Measurements from ENCODE around the gene MAP4K4.

Gene MAP4K4

GRCh38 chr2:101679037-101679726 is 18.3 kb upstream of the MAP4K4 start:
- DNase-seq (ENCODE audit: low read depth), result peak; percentile 89
- in situ Hi-C loops (cut with HindIII; ENCODE audit: low sequenced_read_pairs), result loop anchor here (5.0 kb wide), 1 partner anchor 82 kb away; no protein-coding TSS in a partner anchor

GRCh38 chr2:101679801-101680487 is 17.6 kb upstream of the MAP4K4 start:
- no peak for DNase-seq (ENCODE audit: low read depth)
- in situ Hi-C loops (cut with HindIII; ENCODE audit: low sequenced_read_pairs), result loop anchor here (5.0 kb wide), 1 partner anchor 83 kb away; no protein-coding TSS in a partner anchor

More at GRCh38 chr2:101679037-101679726, 18.3 kb upstream of the MAP4K4 start:
- no peak overlapping the region for H3K4me3 ChIP-seq (ENCODE audit: low read depth, low read length)
- TF ChIP-seq, protein P1, sequence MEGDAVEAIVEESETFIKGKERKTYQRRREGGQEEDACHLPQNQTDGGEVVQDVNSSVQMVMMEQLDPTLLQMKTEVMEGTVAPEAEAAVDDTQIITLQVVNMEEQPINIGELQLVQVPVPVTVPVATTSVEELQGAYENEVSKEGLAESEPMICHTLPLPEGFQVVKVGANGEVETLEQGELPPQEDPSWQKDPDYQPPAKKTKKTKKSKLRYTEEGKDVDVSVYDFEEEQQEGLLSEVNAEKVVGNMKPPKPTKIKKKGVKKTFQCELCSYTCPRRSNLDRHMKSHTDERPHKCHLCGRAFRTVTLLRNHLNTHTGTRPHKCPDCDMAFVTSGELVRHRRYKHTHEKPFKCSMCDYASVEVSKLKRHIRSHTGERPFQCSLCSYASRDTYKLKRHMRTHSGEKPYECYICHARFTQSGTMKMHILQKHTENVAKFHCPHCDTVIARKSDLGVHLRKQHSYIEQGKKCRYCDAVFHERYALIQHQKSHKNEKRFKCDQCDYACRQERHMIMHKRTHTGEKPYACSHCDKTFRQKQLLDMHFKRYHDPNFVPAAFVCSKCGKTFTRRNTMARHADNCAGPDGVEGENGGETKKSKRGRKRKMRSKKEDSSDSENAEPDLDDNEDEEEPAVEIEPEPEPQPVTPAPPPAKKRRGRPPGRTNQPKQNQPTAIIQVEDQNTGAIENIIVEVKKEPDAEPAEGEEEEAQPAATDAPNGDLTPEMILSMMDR (IDR thresholded peaks at IDR 0.05; ENCODE audit: low read depth, low read length, missing control alignments), result no peak

DNA sequence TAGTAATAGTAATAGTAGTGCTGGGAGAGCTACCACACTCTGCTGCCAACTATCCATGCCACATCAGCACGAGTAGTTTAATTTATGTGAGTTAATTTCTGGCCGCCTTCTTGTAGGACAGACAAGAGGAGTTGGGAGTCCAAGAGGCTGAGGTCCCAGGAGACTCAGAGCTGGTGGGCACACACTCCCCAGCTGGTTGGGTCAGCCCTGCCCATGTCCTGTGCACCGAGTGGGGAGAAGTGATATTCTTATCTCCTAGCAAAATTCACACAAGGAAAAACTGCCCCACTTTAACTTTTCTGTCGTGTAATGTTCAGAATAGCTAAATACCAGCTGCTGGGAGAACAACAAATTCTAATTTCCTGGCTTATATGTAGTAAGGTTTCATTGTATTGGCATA is 15.2 kb upstream of the MAP4K4 start:
- no peak overlapping the region for H3K4me3 ChIP-seq (ENCODE audit: low read depth, low read length)
- in situ Hi-C loops (cut with HindIII; ENCODE audit: low sequenced_read_pairs), result no loop called here
- TF ChIP-seq, protein P1 (IDR thresholded peaks at IDR 0.05; ENCODE audit: low read depth, low read length, missing control alignments), result no peak
- no peak for DNase-seq (ENCODE audit: low read depth)

More at GRCh38 chr2:101679801-101680487, 17.6 kb upstream of the MAP4K4 start:
- TF ChIP-seq, protein P1 (IDR thresholded peaks at IDR 0.05; ENCODE audit: low read depth, low read length, missing control alignments), result no peak
- H3K4me3 ChIP-seq (ENCODE audit: low read depth, low read length), result no peak overlapping the region

DNA sequence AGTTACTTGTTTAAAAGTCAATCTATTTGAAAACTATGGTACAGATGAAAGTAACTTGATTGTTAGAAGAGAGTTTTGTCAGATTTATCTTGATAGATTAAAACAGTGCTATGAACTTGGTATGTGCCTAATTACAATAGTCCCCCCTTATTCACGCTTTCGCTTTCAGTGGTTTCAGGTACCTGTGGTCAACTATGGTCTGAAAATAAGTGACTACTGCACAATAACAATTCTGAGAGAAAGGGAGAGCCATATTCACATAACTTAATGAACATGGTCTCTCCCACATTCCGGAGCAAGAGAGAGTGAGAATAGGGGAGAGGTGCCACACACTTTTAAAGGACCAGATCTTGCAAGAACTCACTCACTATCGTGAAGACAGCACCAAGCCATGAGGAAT is 13.2 kb upstream of the MAP4K4 start:
- in situ Hi-C loops (cut with HindIII; ENCODE audit: low sequenced_read_pairs), result no loop called here
- no peak for DNase-seq (ENCODE audit: low read depth)
- no peak overlapping the region for H3K4me3 ChIP-seq (ENCODE audit: low read depth, low read length)
- TF ChIP-seq, protein P1 (IDR thresholded peaks at IDR 0.05; ENCODE audit: low read depth, low read length, missing control alignments), result no peak

GRCh38 chr2:101688261-101688660 is 9.2 kb upstream of the MAP4K4 start:
- DNase-seq (ENCODE audit: low read depth), result no peak
- in situ Hi-C loops (cut with HindIII; ENCODE audit: low sequenced_read_pairs), result no loop called here
- no peak overlapping the region for H3K4me3 ChIP-seq (ENCODE audit: low read depth, low read length)
- TF ChIP-seq, protein P1 (IDR thresholded peaks at IDR 0.05; ENCODE audit: low read depth, low read length, missing control alignments), result no peak

GRCh38 chr2:101689114-101689825 is 8.2 kb upstream of the MAP4K4 start:
- no peak overlapping the region for H3K4me3 ChIP-seq (ENCODE audit: low read depth, low read length)
- in situ Hi-C loops (cut with HindIII; ENCODE audit: low sequenced_read_pairs), result no loop called here
- no peak for DNase-seq (ENCODE audit: low read depth)
- TF ChIP-seq, protein P1 (IDR thresholded peaks at IDR 0.05; ENCODE audit: low read depth, low read length, missing control alignments), result no peak

Measured in astrocyte of the cerebellum (primary cell).